ENCODE data around the gene ABCC1.

Gene ABCC1

DNA sequence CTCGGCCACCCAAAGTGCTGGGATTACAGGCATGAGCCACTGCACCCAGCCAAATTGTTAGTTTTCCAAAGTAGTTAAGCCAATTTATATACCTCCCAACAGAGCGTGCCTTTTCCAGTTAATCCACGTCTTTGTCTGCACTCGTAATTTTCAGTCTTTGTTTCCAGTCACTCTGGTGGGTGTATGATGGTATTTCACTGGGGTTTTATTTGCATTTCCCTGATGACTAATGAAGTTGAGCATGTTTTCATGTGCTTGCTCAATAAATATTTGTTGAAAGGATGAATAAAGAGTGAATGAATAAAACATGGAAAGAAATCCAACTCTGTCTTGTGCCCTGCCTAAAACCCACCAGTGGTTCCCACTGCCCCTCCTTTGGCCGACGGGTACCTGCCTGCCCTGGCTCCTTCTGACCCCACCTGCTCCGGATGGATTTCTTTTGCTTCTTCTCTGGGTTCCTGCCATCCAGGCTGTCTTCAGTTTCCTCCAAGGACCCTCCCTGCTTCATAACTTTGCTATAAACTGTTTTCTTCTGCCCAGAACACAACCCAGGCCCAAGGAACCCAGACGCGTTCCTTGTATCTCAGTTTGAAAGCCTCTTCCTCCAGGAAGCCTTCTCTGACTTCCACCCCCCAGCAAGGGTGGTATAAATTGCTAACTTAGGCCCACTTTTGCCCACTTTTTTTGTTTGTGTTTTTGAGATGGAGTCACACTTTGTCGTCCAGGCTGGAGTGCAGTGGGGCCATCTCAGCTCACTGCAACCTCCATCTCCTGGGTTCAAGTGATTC is 3.0 kb upstream of the ABCC1 start:
- TF ChIP-seq, protein P1, sequence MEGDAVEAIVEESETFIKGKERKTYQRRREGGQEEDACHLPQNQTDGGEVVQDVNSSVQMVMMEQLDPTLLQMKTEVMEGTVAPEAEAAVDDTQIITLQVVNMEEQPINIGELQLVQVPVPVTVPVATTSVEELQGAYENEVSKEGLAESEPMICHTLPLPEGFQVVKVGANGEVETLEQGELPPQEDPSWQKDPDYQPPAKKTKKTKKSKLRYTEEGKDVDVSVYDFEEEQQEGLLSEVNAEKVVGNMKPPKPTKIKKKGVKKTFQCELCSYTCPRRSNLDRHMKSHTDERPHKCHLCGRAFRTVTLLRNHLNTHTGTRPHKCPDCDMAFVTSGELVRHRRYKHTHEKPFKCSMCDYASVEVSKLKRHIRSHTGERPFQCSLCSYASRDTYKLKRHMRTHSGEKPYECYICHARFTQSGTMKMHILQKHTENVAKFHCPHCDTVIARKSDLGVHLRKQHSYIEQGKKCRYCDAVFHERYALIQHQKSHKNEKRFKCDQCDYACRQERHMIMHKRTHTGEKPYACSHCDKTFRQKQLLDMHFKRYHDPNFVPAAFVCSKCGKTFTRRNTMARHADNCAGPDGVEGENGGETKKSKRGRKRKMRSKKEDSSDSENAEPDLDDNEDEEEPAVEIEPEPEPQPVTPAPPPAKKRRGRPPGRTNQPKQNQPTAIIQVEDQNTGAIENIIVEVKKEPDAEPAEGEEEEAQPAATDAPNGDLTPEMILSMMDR (conservative IDR thresholded peaks at IDR 0.05; ENCODE audit: control insufficient read depth, insufficient read depth, low read depth, low read length), result peak; percentile 15
- peak; percentile 89 for DNase-seq (ENCODE audit: low read depth)

DNA sequence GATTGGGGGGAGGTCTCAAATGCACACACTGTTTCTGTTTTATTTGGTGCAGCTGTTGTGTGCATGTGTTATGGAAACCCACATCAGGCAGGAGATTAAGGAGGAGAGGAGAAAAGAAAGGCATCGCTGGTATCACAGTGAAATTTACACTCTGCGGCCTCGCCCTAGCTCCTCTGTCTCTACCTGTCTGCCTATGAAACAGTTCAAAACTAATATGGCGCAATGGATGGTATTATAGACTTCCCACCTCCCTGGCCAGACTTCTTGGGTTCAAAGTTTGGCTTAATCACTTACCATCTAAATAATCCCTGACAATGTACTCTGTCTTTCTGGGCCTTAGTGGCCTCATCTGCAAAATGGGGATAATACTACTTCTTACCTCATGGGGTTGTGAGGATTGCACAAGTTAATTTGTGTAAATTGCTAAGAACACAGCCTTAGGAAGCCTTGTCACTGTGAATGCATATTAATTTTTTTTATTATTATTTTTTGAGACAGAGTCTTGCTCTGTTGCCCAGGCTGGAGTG is 1.4 kb upstream of the ABCC1 start:
- no peak for DNase-seq (ENCODE audit: low read depth)
- TF ChIP-seq, protein P1 (conservative IDR thresholded peaks at IDR 0.05; ENCODE audit: control insufficient read depth, insufficient read depth, low read depth, low read length), result no peak
- H3K4me3 ChIP-seq (ENCODE audit: control insufficient read depth, low read depth, low read length), result no peak overlapping the region

More for the DNA sequence above, 3.0 kb upstream of the ABCC1 start:
- H3K4me3 ChIP-seq (ENCODE audit: control insufficient read depth, low read depth, low read length), result no peak overlapping the region

DNA sequence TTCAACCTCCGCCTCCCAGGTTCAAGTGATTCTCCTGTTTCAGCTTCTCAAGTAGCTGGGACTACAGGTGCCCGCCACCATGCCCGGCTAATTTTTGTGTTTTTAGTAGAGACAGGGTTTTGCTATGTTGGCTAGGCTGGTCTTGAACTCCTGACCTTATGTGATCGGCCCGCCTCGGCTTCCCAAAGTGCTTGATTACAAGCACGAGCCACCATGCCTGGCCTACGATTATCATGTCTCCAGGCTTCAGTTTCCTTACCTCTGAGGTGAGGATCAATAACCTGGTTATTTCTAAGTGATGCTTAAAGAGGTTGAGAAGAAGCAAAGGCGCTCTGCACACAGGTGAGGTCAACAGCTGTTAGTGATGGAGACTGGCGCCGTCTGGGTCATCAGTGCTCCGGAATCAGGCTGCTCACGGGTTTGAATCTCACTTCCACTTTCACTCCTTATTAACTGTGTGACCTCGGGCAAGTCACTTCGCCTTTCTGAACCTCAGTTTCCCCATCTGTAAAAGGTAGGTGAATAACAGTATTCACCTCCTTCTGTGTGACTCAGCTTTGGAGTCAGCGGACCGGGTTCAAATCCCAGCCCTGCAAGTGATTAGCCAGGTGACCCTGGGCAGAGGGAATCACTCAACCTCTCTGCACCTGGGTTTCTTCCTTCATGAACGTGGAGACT is 745 bp upstream of the ABCC1 start:
- peak overlapping the region; percentile 61 for H3K4me3 ChIP-seq (ENCODE audit: control insufficient read depth, low read depth, low read length)
- TF ChIP-seq, protein P1 (conservative IDR thresholded peaks at IDR 0.05; ENCODE audit: control insufficient read depth, insufficient read depth, low read depth, low read length), result no peak
- no peak for DNase-seq (ENCODE audit: low read depth)

DNA sequence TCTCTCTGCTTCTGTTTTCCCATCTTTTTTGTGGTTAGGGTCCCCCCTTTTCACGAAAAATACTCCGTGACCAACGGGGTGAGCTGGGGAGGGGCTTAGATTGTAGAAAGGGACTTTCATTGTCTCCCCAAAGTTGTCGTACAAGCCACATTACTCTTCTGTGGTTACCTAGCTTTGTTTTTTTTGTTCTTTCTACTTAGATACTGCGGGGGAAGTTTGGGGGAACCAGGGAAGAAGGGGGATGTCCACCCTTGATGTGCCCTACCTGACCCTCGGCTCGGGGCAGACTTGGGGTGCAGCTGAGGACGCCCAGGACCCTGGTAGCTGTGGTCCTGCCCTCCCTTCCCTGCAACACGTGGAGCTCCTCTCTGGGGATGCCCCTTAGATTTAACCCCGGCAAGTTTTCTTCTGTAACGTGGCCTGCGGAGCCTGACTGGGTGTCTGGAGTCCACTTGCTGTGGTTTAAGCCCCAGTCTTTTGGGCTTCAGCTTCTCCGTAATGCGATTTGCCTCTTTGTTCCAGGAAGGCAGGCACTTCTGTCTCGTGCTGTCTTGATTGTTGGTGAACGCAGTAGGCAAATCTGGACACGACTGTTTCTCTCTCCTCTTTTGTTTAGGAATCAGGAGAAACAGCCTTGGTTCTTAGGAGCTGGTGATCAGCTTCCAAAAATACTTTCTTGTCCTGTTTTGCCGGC is 892 bp downstream of the ABCC1 start:
- TF ChIP-seq, protein P1 (conservative IDR thresholded peaks at IDR 0.05; ENCODE audit: control insufficient read depth, insufficient read depth, low read depth, low read length), result no peak
- DNase-seq (ENCODE audit: low read depth), result peak; percentile 53

DNA sequence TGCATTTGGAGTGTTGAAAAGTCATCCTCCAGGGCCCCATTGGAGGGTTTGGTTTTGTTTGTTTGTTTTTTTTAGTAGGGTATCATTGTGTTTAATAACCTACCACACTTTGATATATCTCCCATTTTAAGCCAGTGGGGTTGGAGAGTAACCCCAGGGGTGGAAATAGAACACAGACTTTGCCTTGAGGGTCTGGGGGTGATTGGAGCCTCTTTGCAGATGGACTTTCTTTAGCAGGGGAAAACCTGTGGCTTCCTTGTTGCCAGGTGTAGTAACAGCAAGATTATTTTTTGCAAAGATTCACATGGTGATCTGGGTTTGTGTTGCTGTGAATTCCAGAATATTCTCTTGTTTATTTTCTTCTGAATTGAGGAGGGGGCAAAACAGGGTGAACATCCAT is 1.5 kb downstream of the ABCC1 start:
- TF ChIP-seq, protein P1 (conservative IDR thresholded peaks at IDR 0.05; ENCODE audit: control insufficient read depth, insufficient read depth, low read depth, low read length), result no peak
- DNase-seq (ENCODE audit: low read depth), result no peak
- peak overlapping the region; percentile 84 for H3K4me3 ChIP-seq (ENCODE audit: control insufficient read depth, low read depth, low read length)

More for the DNA sequence above, 892 bp downstream of the ABCC1 start:
- H3K4me3 ChIP-seq (ENCODE audit: control insufficient read depth, low read depth, low read length), result peak overlapping the region; percentile 84

DNA sequence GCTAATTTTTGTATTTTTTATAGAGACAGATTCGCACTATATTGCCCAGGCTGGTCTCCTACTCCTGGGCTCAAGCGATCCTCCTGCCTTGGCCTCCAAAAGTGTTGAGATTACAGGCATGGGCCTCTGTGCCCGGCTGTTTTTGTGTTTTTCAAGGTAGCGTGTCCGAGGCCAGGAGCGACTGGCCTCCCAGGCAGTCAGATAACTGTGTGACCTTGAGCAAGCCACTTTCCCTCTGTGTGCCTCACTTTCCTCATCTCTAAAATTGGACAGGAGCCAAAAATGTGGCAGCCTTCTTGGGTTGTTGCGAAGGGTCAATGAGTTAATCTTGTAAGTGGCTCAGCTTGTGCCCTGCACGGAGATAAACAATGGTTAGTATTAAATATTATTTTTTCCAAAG is 2.4 kb downstream of the ABCC1 start:
- no peak for DNase-seq (ENCODE audit: low read depth)
- H3K4me3 ChIP-seq (ENCODE audit: control insufficient read depth, low read depth, low read length), result no peak overlapping the region
- TF ChIP-seq, protein P1 (conservative IDR thresholded peaks at IDR 0.05; ENCODE audit: control insufficient read depth, insufficient read depth, low read depth, low read length), result no peak
